Smooth muscle cell (in vitro differentiated cells): ENCODE measurements around the gene ABCA1. TPM values are rescaled to one million over a fixed set of nuclear protein-coding genes. Genes with fewer than 3 reads are reported as not detected.
A peak's percentile ranks its signal among the peaks of the same experiment; 100 is the strongest.

Experiments
- DNase-seq: peaks from one replicate; lab custom pipeline; 2025; ENCODE audit not compliant: unreplicated experiment; lab: John Stamatoyannopoulos, UW
- H2AFZ ChIP-seq: fragments of 200-600 bp; sonication (generic); 2 replicates; pipeline ENCODE4 v1.6.0; 2016; ENCODE audit warnings: antibody characterized with exemption, low read depth, mild to moderate bottlenecking
- H3F3A ChIP-seq: fragments of 200-600 bp; sonication (generic); 2 replicates; pipeline ENCODE4 v1.6.0; 2017; ENCODE audit warnings: antibody characterized with exemption, low read depth
- H3K27ac ChIP-seq: fragments of 200-600 bp; sonication (generic); 2 replicates; pipeline ENCODE4 v1.5.1; 2016; ENCODE audit warnings: low read depth, mild to moderate bottlenecking
- H3K27me3 ChIP-seq: fragments of 200-600 bp; sonication (generic); 2 replicates; pipeline ENCODE4 v1.6.1; 2016; ENCODE audit warnings: low read depth, mild to moderate bottlenecking
- H3K36me3 ChIP-seq: fragments of 200-600 bp; sonication (generic); 2 replicates; pipeline ENCODE4 v1.5.1; 2016; ENCODE audit warnings: low read depth
- H3K4me1 ChIP-seq: fragments of 200-600 bp; sonication (generic); 2 replicates; pipeline ENCODE4 v1.5.1; 2016; ENCODE audit warnings: low read depth
- H3K4me2 ChIP-seq: fragments of 200-600 bp; sonication (generic); 2 replicates; pipeline ENCODE4 v1.6.0; 2016; ENCODE audit warnings: mild to moderate bottlenecking
- H3K4me3 ChIP-seq: fragments of 200-600 bp; sonication (generic); 2 replicates; pipeline ENCODE4 v1.5.1; 2016; ENCODE audit warnings: mild to moderate bottlenecking
- H3K79me2 ChIP-seq: fragments of 200-600 bp; sonication (generic); 2 replicates; pipeline ENCODE4 v1.6.0; 2016; ENCODE audit warnings: low read depth, mild to moderate bottlenecking
- H3K9ac ChIP-seq: fragments of 200-600 bp; sonication (generic); 2 replicates; pipeline ENCODE4 v1.6.0; 2016; ENCODE audit warnings: low read depth
- H3K9me3 ChIP-seq: fragments of 200-600 bp; sonication (generic); replicated peaks from 2 replicates; pipeline ENCODE4 v1.5.1; 2016; ENCODE audit warnings: low read depth
- H4K20me1 ChIP-seq: fragments of 200-600 bp; sonication (generic); 2 replicates; pipeline ENCODE4 v1.6.0; 2016; ENCODE audit warnings: low read depth
- WGBS: methylation state at CpG from one replicate; pipeline ENCODE4 v1.1.7; 2016; ENCODE audit warnings: low lambda C conversion rate; 5-methylcytosine and 5-hydroxymethylcytosine counted together
- polyA plus RNA-seq: library from polyadenylated mRNA; unstranded; fragments of >200 nt; fragmentation: Nextera tagmentation; extraction: Ambion mirVana; gene quantifications from 2 replicates; pipeline ENCODE4 v1.2.1, GENCODE V29; 2016
- total RNA-seq: library from RNA; depleted of rRNA; stranded (reverse); fragments of >200 nt; gene quantifications from 2 replicates; pipeline ENCODE4 v1.2.3, GENCODE V29; 2014
- TF ChIP-seq, protein P1 (sequence below): fragments of 200-600 bp; sonication (generic); IDR thresholded peaks from 2 replicates; pipeline ENCODE4 v1.5.1; 2017; ENCODE audit warnings: borderline replicate concordance, mild to moderate bottlenecking, antibody characterized with exemption; ENCODE audit not compliant: insufficient read depth, poor library complexity, severe bottlenecking

Gene ABCA1
- total and polyA plus RNA-seq, 2 experiments from 2014 or later: 2.8 to 29.6 TPM

DNA sequence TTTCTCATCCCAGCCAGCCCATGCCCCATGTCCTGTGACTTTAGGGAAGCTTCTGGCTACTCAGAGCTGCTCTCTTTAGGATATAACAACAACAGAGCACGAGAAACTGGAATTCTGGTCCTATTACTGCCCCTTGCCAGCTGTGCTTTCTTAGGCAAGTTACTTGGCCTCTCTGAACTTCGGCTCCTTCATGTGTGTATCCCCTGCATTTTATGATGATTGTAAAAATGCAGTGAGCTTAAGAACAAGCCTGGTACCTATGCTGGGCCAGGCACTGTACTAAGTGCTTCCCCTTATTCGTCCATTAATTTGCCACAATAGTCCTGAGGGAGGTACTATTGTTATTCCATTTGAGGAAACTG, 54.5 kb downstream of the ABCA1 start:
- no peaks in the 10 kb centered on the region for H3K27me3 ChIP-seq
- TF ChIP-seq, protein P1, sequence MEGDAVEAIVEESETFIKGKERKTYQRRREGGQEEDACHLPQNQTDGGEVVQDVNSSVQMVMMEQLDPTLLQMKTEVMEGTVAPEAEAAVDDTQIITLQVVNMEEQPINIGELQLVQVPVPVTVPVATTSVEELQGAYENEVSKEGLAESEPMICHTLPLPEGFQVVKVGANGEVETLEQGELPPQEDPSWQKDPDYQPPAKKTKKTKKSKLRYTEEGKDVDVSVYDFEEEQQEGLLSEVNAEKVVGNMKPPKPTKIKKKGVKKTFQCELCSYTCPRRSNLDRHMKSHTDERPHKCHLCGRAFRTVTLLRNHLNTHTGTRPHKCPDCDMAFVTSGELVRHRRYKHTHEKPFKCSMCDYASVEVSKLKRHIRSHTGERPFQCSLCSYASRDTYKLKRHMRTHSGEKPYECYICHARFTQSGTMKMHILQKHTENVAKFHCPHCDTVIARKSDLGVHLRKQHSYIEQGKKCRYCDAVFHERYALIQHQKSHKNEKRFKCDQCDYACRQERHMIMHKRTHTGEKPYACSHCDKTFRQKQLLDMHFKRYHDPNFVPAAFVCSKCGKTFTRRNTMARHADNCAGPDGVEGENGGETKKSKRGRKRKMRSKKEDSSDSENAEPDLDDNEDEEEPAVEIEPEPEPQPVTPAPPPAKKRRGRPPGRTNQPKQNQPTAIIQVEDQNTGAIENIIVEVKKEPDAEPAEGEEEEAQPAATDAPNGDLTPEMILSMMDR: no peak
- H3K4me3 ChIP-seq: no peak overlapping the region
- no peaks in the 10 kb centered on the region for H3K36me3 ChIP-seq
- no peaks in the 10 kb centered on the region for H3K79me2 ChIP-seq
- peak overlapping the region; percentile 85 for H3K27ac ChIP-seq
- peak overlapping the region; percentile 20 for H3K4me2 ChIP-seq
- no peak overlapping the region for H2AFZ ChIP-seq
- peaks cover 29% of the 10 kb centered on the region for H3F3A ChIP-seq
- no peaks in the 10 kb centered on the region for H3K9me3 ChIP-seq
- H3K9ac ChIP-seq: peak overlapping the region; percentile 18
- H4K20me1 ChIP-seq: no peaks in the 10 kb centered on the region
- WGBS: 59% methylated on average over 3 of the region's 3 CpGs
- peaks cover 31% of the 10 kb centered on the region for H3K4me1 ChIP-seq
- no peak for DNase-seq

DNA sequence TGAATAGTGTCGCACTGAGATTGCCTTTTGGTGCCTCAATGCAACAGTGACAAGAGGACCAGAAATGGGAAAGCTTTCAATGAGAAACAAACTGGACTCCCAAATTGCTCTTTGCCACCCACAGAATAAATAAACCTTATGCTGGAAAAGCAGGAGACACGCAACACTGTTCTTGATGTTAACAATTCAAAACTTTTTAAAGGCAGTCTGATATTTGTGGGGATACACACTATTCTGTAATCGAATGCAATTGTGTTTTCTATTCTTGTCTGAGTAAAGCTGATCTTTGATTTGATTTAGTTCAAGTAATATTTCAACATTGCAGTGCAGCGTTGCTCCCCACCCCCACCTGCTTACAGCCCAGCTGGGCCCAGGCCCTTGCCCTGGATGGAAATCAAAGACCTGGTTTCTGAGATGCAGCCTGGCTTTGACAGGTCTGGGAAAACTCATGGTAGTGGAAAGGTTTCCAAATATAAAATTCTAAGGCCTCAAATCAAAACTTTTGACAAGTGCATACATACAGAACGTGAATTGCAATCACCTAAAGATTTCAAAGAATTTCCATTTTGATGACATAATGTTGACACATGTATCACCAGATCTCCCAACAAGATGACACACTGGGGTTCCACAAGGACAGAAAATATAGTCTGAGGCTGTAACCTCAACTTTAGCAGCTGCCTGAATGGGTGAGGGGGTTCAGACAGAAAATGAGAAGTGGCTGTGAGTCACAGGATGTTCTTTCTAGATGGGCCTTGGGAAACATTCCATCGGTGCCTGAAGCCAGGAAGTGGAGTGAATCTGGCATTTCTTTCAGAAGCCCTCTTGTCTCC, 55.1 kb downstream of the ABCA1 start:
- Histone ChIP-seq H3K27ac (peak overlapping the region; percentile 85), H3K4me2 (peak overlapping the region; percentile 50), H3K9me3 (no peaks in the 10 kb centered on the region), H3K4me3 (no peak overlapping the region), H3K9ac (peak overlapping the region; percentile 18), H2AFZ (no peak overlapping the region), H3F3A (peaks cover 29% of the 10 kb centered on the region), H3K27me3 (no peaks in the 10 kb centered on the region), H4K20me1 (no peaks in the 10 kb centered on the region), H3K4me1 (peaks cover 35% of the 10 kb centered on the region), H3K36me3 (no peaks in the 10 kb centered on the region), H3K79me2 (no peaks in the 10 kb centered on the region)
- TF ChIP-seq, protein P1: no peak
- 63% methylated on average over 6 of the region's 6 CpGs for WGBS
- DNase-seq: no peak

DNA sequence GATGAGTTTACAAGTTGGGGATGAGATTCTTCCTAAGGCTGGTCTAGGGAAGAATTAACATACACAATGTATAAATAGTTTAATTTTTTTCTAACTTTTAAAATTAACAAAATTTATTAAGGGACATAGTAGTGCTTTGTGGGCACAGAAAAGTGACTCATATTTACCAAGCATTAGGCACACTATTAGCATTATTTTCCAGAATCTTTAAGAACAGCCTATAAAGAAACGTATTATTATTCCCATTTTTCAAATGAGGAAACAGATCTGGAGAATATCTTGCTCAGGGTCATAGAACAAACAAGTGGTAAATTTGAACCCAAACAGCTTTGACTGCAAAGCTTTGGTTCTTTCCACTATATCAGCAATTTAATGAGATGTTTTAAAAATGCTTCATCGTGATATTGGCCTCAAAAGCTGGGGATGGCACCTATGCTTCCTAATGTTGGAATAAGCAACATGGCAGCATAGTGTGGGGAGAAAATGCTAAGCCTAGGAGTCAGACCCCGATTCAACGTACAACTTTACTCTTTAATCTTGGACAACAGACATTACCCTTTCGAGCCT, 55.9 kb downstream of the ABCA1 start:
- Histone ChIP-seq H3K4me3 (no peak overlapping the region), H3K79me2 (no peaks in the 10 kb centered on the region), H3F3A (peaks cover 29% of the 10 kb centered on the region), H3K36me3 (no peaks in the 10 kb centered on the region), H2AFZ (no peak overlapping the region), H3K27ac (peak overlapping the region; percentile 85), H3K9ac (no peak overlapping the region), H4K20me1 (no peaks in the 10 kb centered on the region), H3K4me1 (peaks cover 35% of the 10 kb centered on the region), H3K27me3 (no peaks in the 10 kb centered on the region), H3K9me3 (no peaks in the 10 kb centered on the region), H3K4me2 (peak overlapping the region; percentile 50)
- WGBS: 73% methylated on average over 5 of the region's 5 CpGs
- TF ChIP-seq, protein P1: no peak
- no peak for DNase-seq
